GM18499 (cell line): Measurements from ENCODE around the gene ZNRF1.
A peak's percentile ranks its signal among the peaks of the same experiment; 100 is the strongest.
"Not testable (repeated sequence)": the region's sequence is repeated elsewhere in the genome, so short reads cannot be mapped to it uniquely, and the experiment has no call there.

ENCODE experiments used
- ATAC-seq: cut with Tn5 transposase; IDR thresholded peaks from one replicate; pipeline ENCODE4 v1.9.1; 2021; ENCODE audit warnings: moderate number of reproducible peaks; ENCODE audit not compliant: insufficient read depth, unreplicated experiment

The ZNRF1 gene

DNA sequence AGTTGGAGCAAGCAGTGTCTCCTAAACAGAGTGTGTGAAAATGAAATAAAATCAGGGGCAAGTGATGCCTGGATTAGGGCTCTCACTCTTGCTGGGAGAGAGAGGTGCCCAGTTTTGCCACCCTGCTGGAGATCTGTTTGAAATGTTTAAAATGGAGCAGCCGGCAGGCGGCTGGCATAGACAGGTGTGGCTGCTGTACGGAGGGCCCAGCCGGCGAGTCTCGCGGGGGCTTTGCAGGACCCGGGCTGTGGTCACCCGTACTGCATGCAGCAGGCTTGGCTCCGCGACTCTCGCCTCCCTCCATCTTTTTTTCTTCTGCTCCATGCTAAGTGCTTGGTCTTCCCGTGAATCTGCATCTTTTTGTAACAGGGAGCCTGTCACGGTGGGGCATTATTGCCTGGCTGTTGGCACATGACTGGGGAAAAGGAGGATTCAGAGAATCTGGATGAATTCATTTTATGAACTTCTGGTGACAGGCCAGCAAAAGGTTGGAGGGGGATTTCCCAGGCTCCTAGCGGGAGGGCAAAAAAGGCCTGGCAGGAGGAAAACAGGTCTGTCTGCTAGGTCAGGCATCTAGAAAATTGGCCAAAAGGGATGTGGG is 1.8 kb downstream of the ZNRF1 start:
- no peak for ATAC-seq

DNA sequence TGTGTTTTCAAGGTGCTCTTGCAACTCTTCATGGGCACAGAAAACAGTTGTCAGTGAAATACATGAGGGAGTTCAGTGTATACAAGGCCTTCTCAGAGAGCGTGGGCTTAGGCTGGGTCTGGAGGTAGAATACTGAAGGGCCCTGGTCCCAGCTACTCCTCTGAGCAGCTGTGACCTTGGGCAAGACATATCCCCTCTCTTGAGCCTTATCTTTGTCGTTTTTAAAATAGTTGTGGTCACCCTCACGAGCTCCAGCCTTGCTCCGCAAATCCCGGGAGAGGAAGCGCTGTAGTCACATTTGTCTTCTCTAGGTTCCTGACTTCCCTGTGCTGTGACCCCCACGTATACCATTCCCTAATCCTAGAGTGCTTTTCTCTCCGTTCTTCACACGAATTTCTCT is 3.6 kb downstream of the ZNRF1 start:
- no peak for ATAC-seq

DNA sequence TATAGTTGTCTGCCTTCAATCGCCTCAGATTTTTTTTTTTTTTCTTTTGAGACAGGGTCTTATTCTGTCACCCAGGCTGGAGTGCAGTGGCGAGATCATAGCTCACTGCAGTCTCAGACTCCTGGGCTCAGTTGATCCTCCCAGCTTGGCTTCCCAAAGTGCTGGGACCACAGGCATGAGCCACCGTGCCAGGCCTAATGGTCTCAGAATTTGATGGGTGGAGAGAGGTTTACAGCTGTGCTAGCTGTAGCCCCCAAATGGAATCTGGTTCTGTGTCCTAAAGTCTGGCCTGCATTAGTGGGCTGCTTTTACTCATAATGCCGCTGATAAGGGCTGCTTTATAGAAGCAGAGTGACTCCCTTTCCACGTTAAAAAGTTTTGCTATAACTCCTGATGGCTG is 5.1 kb downstream of the ZNRF1 start:
- no peak for ATAC-seq

DNA sequence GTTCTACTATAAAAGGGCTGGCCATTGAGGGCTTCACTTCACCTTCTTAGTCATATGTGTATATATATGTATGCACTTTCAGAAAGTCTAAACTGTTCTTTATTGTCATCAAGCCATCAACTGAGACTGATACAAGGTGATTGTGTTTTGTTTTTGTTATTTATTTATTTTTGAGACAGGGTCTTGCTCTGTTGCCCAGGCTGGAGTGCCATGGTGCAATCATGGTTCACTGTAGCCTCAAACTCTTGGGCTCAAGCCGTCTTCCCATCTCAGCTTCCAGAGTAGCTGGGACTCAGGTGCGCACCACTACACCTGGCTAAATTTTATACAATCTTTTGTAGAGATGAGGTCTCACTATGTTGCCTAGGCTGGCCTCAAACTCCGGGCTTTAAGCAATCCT is 5.6 kb downstream of the ZNRF1 start:
- no peak for ATAC-seq

DNA sequence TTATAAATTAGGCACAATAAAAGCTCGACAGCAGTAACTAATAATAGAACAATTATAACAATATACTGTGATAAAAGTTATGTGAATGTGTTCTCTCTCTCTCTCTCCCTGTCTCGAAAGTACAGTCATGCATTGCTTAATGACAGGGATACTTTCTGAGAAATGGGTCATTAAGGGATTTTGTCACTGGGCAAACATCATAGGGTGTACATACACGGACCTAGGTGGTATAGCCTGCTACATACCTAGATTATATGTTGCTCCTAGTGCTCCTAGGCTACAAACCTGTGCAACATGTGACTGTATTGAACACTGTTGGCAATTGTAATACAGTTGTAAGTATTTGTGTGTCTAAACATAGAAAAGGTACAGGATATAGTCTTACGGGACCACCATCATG is 6.9 kb downstream of the ZNRF1 start:
- ATAC-seq, result no peak

DNA sequence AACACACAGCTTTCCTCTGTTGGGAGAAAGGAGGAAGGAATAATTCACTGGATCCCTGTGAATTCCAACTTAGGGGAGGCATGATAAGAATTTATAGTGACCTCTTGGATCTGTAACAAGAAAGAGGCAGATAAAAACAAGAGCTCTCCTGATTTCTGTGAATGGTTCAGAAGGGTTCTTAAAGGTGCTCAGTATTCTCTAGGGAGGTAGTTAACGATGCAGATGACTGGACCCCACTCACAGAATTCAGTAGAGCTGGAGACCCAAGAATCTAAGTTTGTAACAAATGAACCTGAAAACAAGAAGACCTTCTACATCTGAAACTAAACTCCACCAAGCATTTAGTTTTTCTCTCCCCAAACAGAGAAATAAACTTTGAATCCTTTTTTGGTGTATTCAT is 8.6 kb downstream of the ZNRF1 start:
- no peak for ATAC-seq

DNA sequence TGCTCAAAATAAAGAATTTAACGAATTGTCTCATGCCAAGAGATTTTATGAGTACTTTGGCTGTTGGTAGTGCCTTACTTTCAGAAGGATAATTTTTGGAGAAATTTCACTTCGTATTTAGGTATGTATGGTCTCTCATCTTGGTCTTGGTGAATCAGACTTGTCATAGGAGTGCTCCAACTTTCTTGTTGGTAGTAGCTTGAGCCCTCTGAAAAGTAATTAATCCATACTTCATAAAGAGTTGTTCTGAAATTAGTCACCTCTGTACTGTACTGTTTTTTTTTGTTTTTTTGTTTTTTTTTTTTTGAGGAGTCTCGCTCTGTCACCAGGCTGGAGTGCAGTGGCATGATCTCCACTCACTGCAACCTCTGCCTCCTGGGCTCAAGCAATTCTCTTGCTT is 11.6 kb downstream of the ZNRF1 start:
- ATAC-seq, result no peak

DNA sequence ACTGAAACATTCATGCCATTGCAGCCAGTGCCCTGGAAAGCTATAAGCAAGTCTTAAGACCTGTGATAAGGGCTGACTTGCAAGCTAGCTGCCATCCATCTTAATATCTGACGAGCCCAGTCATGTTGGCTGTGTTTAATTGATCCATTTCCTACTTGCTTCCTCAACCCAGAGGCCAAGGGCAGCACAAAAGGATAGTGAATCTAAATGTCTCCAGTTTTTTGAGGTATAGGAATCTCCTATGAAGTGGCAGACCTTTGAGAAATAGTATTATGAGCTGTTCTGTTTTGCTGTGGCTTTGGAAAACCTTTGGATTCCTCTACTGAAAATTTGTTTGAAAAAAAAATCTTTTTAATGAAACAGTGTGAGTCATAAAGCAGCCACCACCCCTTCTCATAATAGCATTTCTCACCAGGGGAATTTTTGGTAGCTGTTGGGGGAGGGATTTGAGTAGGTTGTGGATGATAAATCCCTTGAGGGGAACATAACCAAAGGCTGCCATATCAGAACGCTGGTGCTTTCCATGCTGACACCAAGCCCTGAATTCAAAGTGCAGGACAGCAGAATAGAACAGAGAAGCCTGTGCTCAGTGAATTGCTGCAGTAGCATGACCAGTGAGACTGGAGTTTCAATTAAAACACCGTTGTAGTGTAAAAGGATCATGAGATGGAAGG is 12.9 kb downstream of the ZNRF1 start:
- ATAC-seq, result peak; percentile 59

DNA sequence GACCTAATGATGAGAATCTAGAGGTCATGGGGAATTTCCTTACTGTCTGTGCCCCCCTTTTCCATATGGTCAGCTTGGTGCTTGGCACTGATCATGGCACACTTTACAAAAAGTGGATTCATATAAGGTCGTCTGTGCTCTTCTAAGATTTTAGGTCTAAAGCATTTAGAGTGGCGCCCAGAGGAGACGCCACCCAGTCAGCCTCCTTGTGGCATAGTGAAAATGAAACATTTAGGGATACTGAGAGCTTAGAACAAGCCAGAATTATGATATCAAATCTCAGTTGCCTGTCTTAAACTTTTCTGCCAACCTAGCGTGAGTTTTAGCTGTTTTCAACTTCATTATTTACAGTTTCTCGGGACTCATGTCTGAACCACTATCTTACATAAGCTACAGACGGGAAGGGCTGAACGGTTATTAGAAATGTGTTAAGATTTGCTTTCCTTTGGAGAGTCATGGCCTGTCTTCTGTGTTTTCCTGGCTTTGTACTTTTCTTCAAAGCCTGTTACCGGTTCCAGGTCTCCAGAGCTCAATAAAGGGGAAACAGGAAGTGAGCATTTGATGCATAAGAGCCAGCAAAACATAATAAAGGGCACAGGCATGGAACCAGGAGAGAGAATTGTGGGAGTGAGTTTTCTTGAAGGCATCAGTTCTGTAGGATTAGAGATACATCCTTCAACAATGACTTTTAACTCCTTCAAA is 13.7 kb downstream of the ZNRF1 start:
- ATAC-seq, result no peak

DNA sequence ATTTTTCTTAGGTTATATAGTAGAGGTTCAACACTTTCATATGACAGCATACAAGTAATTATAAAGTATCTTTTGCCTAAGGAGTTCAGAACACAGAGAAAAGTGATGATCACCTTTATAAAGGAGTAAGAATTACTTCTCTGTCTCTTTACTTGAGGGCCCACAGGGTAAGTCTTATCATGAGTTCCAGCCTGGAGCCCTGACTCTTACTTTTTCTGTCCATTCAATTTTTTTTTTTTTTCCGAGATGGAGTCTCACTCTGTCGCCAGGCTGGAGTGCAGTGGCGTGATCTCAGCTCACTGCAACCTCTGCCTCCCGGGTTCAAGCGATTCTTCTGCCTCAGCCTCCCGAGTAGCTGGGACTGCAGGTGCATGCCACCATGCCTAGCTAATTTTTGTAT is 14.3 kb downstream of the ZNRF1 start:
- not testable (repeated sequence) for ATAC-seq

DNA sequence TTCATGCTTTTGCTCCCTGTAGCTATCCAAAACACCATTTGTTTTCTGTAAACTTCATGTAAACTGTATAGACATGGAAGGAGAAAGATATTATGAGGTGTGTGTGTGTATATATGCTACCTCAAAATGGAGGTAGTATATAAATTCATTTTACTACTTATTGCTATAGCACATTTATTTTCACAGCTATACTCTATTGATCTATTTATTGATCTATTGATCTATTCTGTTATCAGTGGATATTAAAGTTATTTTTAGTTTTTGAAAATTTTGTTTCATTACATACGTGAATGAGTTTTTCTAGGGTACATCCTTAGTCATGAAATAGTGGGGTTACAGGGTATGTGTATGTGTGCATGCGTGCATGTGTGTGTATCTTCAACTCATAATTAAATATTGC is 15.5 kb downstream of the ZNRF1 start:
- no peak for ATAC-seq

DNA sequence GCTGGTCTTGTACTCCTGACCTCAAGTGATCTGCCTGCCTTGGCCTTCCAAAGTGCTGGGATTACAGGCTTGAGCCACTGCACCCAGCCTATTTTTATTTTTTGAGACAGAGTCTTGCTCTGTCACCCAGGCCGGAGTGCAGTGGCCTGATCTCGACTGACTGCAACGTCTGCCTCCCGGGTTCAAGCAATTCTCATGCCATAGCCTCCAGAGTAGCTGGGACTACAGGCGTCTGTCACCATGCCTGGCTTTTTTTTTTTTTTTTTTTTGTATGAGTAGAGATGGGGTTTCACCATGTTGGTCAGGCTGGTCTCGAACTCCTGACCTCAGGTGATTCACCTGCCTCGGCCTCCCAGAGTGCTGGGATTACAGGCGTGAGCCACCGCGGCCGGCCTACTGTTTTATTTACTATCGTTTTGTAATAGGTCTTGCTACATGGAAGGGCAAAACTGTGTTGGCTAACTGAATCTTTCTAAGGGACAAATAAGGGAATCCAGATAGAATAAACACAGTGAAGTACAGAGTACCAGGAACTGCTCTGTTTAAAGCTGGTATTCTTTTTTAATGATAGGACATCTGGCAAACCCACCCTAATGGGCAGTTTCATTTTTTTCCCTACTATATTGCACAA is 17.7 kb downstream of the ZNRF1 start:
- ATAC-seq, result not testable (repeated sequence)

DNA sequence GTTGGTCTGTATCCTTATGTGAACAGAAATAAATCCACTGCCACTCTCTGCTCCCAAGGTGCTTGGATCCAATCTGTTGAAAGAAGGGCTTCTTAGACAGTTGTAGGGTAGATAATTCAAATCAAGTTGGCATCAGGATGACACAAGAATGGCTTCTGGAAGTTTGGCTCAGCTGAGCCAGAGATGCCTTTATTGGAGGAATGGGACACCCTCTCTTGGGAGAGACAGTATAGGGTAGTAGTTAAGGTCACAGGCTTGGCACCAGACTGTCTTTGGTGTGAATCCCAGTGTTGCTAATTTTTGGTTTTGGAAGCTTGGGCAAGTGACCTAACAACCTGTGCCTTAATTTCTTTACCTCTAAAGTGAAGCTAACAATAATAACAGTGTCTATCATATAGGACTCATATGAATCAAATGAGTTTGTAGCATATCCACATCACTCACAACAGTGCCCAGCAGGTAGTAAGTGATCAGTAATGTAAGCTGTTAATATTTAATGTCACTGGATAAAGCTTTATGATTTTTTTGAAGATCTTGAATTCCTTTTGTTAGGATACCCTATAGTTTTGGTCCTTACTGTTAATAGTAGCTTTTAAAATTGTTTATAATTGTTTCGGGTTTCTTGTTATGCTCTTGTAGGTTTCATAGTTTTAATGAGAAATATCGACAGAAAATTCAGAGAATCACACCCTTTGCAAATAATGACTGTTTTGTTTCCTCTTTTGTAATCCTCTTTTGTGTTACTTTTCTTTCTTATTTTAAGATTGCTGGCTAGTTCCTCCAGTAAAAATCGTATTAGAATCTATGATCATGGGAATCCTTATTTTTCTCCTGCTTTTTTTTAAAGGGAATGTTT is 19.1 kb downstream of the ZNRF1 start:
- ATAC-seq, result no peak

DNA sequence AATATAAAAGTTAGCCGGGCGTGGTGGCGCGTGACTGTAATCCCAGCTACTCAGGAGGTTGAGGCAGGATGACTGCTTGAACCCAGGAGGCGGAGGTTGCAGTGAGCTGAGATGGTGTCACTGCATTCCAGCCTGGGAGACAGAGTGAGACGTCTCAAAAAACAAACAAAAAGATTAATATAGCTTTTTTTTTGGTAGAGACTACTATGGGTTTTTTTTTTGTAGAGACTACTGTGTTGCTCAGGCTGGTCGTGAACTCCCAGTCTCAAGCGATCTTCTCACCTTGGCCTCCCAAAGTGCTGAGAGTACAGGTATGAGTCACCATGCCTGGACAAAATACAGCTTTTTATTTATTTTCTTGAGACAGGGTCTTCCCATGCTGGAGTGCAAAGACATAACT is 20.2 kb downstream of the ZNRF1 start:
- no peak for ATAC-seq

DNA sequence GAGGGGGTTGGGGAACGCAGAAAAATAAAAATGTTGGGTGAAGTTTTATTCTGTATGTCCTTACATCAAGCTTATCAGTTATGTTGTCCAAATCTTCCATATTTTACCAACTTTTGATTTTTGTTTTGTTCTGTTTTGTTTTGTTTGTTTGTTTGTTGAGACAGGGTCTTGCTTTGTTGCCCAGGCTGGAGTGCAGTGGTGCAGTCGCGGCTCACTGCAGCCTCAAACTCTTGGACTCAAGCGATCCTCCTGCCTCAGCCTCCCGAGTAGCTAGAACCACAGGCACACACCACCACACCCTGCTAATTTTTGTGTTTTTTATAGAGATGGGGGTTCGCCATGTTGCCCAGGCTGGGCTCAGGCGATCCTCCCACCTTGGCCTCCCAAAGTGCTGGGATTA is 20.8 kb downstream of the ZNRF1 start:
- ATAC-seq, result no peak

DNA sequence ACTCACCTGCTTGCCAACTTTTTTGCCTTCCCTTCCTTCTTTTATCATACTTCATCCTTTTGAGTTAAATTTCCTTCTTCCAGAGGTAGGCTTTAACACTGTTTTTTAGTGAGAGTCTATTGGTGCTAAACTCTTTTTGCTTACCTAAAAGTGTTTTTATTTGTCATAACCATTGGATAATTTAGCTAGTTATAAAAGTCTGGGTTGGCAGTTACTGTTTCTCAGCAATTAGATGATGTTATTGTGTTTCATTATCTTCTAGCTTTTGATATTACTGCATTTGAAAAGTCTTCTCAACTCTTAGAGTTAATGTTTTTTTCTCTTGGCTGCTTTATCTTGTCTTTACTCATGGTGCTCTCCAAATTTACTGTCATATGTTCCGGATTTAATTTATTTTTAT is 22.6 kb downstream of the ZNRF1 start:
- ATAC-seq, result no peak

DNA sequence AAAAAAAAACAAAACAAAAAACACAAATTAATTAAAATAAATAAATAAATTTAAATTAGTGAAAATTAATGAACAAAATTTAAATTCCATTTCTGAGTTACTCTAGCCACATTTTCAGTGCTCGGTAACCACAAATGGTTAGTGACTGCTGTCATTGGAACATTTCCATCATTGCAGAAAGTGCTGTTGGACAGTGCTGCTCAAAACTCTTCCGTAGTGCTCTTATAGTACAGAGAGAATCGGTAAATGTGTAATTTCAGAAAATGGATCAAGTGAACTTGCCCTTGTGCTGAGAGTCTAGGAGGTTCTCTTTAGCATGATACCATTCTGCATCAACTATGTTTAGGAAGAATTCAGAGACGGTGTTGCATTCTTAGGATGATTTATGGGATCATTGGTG is 23.7 kb downstream of the ZNRF1 start:
- ATAC-seq, result no peak

DNA sequence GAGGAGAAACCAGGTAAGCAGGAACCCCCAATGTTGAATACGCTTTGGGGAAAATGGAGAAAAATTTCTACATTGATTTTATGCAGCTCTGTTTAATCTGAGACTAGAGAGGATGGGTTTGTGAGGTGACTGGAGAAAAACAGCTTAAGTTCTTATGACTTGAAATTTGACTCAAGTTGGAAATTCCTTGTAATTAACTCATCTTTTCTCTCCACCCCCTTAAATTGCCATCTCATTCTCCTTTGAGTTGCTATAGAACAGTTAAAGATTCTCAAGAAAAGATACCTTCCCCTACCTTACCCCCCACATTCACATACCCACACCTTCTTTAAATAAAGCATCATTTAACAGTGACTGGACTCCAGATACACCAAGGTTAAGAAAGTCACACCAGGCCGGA is 24.2 kb downstream of the ZNRF1 start:
- no peak for ATAC-seq

DNA sequence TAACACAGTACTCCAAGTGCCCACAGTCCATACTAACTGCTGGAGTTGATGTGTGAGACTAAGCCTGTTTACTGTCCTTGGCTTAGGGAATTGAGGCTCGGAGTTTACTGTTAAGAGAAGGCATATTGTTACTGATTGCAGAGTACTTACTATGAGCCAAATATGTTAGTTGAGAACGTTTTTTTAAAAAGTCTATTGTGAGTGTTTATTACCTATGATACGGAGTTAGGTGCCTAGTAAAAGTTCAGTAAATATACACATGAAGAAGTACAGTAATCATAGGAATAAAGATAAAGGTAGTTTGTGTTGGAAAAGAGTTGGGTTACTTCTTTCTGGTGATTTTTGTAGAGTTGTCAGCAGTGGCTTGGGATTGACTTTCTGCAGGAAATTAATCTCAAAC is 25.4 kb downstream of the ZNRF1 start:
- no peak for ATAC-seq

DNA sequence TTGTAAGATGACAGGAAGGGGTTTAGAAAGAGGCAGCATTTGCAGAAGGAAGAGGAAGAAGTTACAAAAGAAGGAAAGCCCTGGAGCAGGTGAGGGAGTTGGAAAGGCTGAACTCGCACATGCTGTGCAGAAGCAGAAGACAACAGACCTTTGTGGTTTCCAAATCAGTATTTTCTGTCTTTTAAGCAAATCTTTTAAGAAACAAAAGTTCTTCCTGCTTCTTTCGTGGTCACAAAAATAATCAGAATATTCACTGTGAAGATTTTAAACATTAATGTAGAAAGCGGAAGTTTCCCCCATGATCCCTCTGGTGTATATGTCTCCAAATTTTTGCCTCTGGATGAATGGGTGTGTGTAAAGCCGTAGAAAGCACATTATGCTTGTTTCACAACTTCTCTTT is 25.8 kb downstream of the ZNRF1 start:
- no peak for ATAC-seq

DNA sequence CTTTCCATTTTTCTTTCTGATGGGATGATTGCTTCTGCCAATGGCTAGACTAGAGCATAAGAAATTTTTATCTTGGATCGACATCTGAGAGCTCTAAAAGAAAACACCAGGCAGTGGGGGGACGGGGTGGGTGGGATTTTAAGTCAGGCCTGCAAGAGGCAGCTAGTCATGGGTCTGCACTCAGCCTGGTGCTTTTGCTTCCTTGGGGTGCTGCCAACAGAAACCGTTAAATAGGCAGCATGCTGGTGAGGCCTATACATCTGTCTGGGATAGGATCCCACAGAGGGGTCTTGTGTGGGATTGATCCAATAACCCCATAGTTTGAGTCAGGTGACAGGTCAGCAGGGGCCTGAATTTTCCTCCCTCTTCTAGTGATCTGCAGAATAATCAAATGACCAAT is 26.9 kb downstream of the ZNRF1 start:
- ATAC-seq, result no peak
